HG02852 (cell line): Measurements from ENCODE around the gene PTTG1.

Experiments
- ATAC-seq: cut with Tn5 transposase; IDR thresholded peaks from one replicate; pipeline ENCODE4 v1.9.1; 2021; ENCODE audit warnings: mild to moderate bottlenecking, moderate library complexity; ENCODE audit not compliant: unreplicated experiment

PTTG1 gene

DNA sequence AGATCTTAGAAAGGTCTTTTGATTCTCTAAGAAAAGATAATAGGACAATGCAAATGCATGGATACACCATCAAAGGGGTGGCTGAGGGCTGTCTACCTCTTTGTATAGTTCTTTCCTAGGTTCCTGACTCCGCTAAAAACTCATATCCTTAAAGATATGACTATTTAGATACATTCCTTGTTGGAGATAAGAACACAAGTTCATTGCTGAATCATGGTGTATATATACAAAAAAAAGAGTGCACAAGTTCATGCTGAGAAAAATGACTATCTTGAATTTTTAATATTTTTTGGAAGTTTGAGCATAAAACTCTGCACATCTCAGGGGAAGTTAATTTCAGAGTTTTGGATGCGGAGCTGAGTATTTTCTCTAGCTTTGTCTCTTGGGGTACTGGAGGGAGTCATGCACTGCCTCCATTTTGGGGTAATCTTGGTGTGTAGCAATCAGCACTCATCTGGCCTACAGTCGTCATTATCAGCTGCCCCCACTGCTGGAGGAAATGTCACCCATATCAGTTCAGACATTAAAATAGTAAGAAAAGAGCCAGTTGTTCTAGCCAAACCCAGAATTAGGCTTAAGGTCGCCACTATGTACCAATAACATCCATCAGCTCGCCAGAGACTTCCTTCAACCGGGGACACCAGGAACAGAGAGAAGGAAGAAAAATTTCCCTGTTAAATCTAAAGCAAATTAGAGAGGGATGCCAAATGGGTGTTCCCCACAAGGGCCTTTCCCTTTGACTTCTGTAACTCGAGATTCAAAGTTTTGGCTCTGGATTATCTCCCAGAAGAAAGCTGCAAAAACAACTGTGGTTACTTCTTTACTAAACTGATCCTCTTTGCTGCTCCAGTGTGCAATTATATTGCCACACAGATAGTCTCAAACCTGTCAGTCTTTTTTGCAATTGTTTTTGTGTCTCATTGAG is 49.0 kb downstream of the PTTG1 start:
- ATAC-seq = no peak

DNA sequence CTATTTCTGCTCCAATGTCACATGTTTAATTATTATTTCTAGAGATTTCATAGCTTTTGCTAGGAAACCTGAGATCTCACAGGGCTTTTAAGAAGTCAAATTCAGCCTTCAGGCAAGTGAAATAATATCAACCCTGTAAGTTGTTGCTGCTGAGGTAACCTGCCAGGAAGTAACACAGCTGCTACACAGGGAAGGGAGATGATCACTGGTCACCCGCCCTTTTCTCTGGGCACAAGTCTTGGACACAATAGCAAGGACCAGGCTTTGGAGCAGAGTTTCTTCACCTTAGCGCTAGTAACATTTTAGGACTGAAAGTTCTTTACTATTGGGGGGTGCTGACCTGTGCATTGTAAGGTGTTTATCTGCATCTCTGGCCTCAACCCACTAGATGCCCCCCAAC is 50.1 kb downstream of the PTTG1 start:
- no peak for ATAC-seq

DNA sequence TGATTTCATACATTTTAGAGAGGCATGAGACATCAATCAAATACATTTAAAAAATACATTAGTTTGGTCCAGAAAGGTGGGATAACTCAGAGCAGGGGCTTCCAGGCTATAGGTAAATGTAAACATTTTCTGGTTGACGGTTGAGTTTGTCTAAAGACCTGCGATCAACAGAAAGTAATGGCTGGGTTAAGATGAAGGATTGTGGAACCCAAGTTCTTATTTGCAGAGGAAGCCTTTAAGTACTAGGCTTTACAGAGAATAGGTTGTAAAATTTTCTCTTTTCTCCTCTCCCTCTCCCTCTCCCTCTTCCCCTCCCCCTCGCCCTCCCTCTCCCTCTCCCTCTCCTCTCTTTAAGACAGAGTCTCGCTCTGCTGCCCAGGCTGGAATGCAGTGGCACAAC is 50.8 kb downstream of the PTTG1 start:
- no peak for ATAC-seq

DNA sequence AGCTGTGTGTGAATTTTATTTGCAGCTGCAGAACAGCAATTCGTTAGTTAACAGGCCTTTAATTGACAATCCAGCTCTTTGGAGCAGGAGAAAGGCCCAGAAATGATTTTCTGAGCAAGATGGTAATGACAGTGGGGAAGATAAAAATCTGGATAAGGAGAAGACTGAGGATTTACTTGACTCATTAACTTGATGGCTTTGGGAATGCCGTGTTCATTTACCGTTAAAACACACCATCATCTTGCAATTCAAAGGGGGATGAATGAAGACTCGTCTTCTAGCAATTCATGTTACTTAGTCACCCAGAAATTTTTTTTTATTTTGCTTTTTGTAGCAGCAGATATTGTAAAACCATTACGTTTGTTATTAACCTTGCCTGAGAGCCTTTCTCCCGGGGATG is 52.0 kb downstream of the PTTG1 start:
- no peak for ATAC-seq

DNA sequence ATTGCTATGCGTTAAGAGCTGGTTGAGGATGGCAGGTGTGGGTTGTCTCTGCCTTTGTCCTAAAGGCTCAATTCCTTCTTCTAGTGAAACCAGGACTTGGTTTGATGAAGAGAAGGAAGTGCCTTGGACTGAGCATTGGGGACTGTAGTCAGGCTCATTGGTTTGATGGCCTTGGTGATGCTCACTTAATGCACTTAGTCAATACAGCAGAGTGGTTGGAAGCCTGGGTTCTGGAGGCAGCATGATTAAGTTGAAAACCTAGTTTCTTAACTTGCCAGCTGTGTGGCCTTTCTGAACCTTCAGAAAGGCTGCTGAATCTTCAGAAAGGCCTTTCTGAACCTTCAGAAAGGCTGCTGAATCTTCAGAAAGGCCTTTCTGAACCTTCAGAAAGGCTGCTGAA is 52.4 kb downstream of the PTTG1 start:
- ATAC-seq = no peak

DNA sequence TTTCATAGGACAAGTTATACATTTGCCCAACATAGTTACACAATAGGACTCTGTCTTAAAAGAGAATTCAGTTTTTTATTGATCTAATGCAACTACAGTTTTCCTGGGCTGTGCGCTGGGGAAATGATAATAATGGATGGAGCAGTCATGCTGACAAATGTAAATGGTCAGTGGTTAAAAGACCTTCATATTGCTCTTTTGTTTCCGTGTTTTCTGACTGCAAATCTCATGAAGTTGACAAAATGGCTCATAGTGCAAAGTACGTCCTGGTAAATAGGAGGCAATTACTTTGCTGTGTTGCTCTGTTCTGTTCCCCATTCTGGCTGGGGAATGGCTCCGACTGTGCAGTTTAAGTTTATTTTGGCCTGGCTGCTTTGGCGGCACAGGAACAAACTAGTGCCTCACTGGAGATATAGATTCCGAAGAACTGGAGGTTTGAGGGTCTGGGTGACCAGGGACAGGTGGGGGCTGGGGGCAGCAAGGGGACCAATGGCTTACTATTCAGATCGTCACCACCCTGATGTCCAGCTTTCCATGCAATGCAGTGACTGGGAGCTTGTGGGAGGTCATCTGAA is 54.3 kb downstream of the PTTG1 start:
- ATAC-seq = no peak

DNA sequence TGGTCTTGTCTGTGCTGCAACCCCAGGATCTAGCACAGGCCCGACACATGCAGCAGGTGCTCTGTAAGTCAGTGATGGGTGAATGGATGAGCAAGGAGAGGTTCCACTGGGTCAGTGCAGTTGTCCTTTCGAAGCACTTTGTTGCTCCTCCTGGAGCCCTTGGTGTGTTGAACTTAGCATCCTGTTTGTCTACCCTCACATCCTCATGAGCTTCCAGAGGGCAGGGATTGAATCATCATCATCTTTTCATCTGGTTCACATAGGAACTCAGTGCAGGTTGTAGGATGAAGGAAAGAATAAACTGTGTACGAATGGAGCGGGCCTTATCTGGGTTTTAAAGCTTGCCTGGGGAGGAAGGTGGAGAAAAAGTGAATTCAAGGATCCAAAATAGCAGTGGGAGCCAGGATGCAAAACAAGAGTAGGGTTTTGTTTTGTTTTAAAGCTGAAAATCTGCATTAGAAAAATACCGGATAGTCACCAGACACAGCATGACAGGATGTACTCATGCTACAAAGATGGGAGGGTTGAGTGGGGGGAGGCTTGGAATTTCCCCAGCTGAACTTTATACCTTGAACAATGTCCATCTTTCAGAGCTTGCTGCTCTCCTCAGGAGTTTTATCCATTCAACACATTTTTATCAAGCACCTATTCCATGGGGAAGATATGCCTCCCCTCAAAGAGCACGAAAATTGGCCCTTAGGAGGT is 55.8 kb downstream of the PTTG1 start:
- no peak for ATAC-seq

DNA sequence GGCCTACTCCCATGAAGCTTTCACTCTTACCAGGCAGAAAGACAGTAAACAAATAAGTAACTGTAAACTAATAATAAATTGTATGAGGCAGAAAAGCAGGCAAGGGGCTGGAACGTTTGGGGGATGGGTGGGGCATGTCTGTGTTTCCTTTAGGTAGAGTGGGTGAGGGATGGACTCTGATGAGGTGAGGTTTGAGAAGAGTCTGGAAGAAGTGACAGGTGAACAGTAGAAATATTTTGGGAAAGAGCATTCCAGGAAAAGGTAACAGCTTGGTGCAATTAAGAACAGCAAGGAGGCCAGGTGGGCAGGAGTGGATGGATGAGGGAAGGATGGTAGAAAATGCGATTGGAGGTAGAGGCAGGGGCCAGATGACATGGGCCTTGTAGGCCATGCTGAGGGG is 56.5 kb downstream of the PTTG1 start:
- ATAC-seq = no peak
